PFSK-1 (cell line): ENCODE results near the gene FAM9B.

ENCODE experiments used
- FOXP2 ChIP-seq: optimal IDR thresholded peaks from 2 replicates; pipeline ENCODE3; 2011; ENCODE audit warnings: borderline replicate concordance, control low read depth, inconsistent platforms; ENCODE audit not compliant: insufficient read depth; ENCODE audit errors: extremely low read length, extremely low read depth
- POLR2AphosphoS5 ChIP-seq: IDR thresholded peaks from 2 replicates; pipeline ENCODE4 v1.6.1; 2012; ENCODE audit warnings: low read depth, mild to moderate bottlenecking, control low read depth, low read length, moderate library complexity
- SIN3A ChIP-seq: IDR thresholded peaks from 2 replicates; pipeline ENCODE4 v1.6.1; 2012; ENCODE audit warnings: mild to moderate bottlenecking, low read length, moderate library complexity, borderline replicate concordance; ENCODE audit not compliant: insufficient read depth
- TAF1 ChIP-seq: IDR thresholded peaks from 2 replicates; pipeline ENCODE4 v1.6.1; 2012; ENCODE audit warnings: low read length, control low read depth, borderline replicate concordance; ENCODE audit not compliant: insufficient read depth
- TF ChIP-seq, protein P1 (sequence below), 2 experiments: IDR thresholded peaks; 2 replicates each; pipeline versions ENCODE4 v1.6.1 to v1.8.0; 2011 to 2012; ENCODE audit warnings: low read depth in 2 of 2, low read length in 2 of 2, control low read depth in 1 of 2, inconsistent platforms in 1 of 2, mild to moderate bottlenecking in 1 of 2, moderate library complexity in 1 of 2; ENCODE audit not compliant: insufficient read depth in 1 of 2

The FAM9B gene

DNA sequence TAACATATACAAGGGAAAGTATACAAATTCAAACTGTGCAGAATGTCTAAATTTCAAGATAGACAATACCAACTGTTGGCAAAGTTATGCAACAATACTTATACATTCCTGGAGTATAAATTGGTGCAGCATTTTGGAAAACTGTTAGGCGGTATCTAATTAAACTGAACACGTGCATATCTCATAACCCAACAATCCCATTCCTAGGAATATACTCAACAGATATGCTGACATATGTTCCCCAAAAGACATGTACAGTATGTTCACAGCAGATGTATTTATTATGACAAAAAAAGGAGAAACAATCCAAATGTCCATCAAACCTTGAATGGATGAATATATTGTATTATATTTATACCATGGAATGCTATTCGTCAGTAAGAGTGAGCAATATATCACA lies 16.4 kb upstream of the FAM9B start:
- no peak for TF ChIP-seq POLR2AphosphoS5
- TF ChIP-seq TAF1, result no peak
- TF ChIP-seq, protein P1, sequence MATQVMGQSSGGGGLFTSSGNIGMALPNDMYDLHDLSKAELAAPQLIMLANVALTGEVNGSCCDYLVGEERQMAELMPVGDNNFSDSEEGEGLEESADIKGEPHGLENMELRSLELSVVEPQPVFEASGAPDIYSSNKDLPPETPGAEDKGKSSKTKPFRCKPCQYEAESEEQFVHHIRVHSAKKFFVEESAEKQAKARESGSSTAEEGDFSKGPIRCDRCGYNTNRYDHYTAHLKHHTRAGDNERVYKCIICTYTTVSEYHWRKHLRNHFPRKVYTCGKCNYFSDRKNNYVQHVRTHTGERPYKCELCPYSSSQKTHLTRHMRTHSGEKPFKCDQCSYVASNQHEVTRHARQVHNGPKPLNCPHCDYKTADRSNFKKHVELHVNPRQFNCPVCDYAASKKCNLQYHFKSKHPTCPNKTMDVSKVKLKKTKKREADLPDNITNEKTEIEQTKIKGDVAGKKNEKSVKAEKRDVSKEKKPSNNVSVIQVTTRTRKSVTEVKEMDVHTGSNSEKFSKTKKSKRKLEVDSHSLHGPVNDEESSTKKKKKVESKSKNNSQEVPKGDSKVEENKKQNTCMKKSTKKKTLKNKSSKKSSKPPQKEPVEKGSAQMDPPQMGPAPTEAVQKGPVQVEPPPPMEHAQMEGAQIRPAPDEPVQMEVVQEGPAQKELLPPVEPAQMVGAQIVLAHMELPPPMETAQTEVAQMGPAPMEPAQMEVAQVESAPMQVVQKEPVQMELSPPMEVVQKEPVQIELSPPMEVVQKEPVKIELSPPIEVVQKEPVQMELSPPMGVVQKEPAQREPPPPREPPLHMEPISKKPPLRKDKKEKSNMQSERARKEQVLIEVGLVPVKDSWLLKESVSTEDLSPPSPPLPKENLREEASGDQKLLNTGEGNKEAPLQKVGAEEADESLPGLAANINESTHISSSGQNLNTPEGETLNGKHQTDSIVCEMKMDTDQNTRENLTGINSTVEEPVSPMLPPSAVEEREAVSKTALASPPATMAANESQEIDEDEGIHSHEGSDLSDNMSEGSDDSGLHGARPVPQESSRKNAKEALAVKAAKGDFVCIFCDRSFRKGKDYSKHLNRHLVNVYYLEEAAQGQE (IDR thresholded peaks at IDR 0.05; ENCODE audit: insufficient read depth in 1 of 2, low read depth in 2 of 2, low read length in 2 of 2), result no peak
- no peak for TF ChIP-seq FOXP2
- no peak for TF ChIP-seq SIN3A

- TF ChIP-seq POLR2AphosphoS5, result no peak
- TF ChIP-seq SIN3A, result no peak
- TF ChIP-seq FOXP2, result no peak
- TF ChIP-seq, protein P1 (IDR thresholded peaks at IDR 0.05; ENCODE audit: insufficient read depth in 1 of 2, low read depth in 2 of 2, low read length in 2 of 2), result no peak
- no peak for TF ChIP-seq TAF1
Measured at GRCh38 chrX:9048801-9049200, 14.9 kb upstream of the FAM9B start.

DNA sequence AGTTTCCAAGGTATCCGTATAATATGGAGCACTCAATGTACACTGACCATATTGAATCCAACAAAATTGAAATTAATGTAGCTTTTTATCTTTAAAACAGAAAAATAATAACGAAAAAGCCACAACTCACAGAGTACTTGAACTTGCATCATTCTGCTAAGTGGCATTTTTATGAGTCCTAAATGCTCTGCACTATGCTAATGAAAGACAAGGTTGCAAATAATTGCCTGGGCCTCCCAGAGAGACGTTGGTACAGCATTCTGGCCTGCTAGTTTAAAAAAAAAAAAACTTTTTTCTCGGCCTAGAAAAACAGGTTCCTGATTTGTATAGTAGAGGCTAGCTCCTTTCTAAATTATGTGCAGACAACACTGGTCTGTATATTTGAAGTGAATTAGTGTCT lies 4.3 kb upstream of the FAM9B start:
- no peak for TF ChIP-seq TAF1
- TF ChIP-seq SIN3A, result no peak
- no peak for TF ChIP-seq FOXP2
- TF ChIP-seq, protein P1 (IDR thresholded peaks at IDR 0.05; ENCODE audit: insufficient read depth in 1 of 2, low read depth in 2 of 2, low read length in 2 of 2), result no peak
- TF ChIP-seq POLR2AphosphoS5, result no peak

DNA sequence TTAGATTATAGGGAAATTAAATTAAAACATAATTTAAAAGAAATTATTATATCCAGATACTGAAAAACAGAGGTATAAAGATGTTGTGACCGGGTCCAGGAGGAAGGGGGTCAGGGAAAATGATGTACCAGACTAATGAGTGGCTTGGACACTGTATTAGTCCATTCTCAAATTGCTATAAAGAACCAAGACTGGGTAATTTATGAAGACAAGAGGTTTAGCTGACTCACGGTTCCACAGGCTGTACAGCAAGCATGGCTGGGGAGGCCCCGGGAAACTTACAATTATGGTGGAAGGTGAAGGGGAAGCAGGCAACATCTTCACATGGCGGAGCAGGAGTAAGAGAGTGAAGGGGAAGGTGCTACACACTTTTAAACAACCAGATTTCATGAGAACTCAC lies 3.4 kb upstream of the FAM9B start:
- TF ChIP-seq FOXP2, result no peak
- no peak for TF ChIP-seq SIN3A
- TF ChIP-seq TAF1, result no peak
- TF ChIP-seq, protein P1 (IDR thresholded peaks at IDR 0.05; ENCODE audit: insufficient read depth in 1 of 2, low read depth in 2 of 2, low read length in 2 of 2), result no peak
- no peak for TF ChIP-seq POLR2AphosphoS5

DNA sequence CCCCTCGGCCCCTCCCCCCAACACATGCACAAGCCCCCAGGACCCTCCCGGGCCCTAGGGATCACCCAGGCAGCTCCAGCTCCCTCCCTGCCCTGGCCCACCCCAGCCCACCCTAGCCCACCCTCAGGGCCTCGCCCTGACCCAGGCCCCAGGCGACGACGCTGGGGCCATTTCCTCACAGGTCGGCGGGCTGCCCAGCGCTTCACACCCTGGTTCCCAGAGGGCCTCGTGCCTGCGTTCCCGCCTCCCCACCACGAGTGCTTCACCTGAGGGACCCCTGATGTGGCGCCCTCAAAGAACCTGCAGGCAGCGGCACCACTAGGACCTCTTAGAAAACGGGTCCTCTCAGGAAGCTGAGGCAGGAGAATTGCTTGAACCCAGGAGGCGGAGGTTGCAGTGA lies 341 bp downstream of the FAM9B start:
- TF ChIP-seq, protein P1 (IDR thresholded peaks at IDR 0.05; ENCODE audit: insufficient read depth in 1 of 2, low read depth in 2 of 2, low read length in 2 of 2), result no peak
- TF ChIP-seq POLR2AphosphoS5 (no peak), FOXP2 (no peak), TAF1 (no peak), SIN3A (no peak)
